NCI-H2227 (cell line): Measurements from ENCODE around the gene LTBP3.
A peak's percentile ranks its signal among the peaks of the same experiment; 100 is the strongest.

ENCODE experiments used
- DNase-seq: peaks from one replicate; lab custom pipeline; 2025; ENCODE audit not compliant: unreplicated experiment; lab: John Stamatoyannopoulos, UW

The LTBP3 gene

GRCh38 chr11:65498727-65498976 is 59.5 kb downstream of the LTBP3 start:
- DNase-seq: no peak

GRCh38 chr11:65498042-65498726 is 60.0 kb downstream of the LTBP3 start:
- peak; percentile 61 for DNase-seq

- DNase-seq: peak; percentile 99
Measured at GRCh38 chr11:65497141-65498041, 60.8 kb downstream of the LTBP3 start.

- DNase-seq: peak; percentile 29
Measured at GRCh38 chr11:65496304-65497140, 61.6 kb downstream of the LTBP3 start.

- peak; percentile 55 for DNase-seq
Measured at GRCh38 chr11:65493367-65494176, 64.6 kb downstream of the LTBP3 start.

GRCh38 chr11:65492637-65493366 is 65.4 kb downstream of the LTBP3 start:
- peak; percentile 85 for DNase-seq

- no peak for DNase-seq
Measured at GRCh38 chr11:65492387-65492636, 65.8 kb downstream of the LTBP3 start.

- DNase-seq: peak; percentile 87
Measured at GRCh38 chr11:65491614-65492386, 66.4 kb downstream of the LTBP3 start.

- no peak for DNase-seq
Measured at GRCh38 chr11:65491163-65491465, 67.0 kb downstream of the LTBP3 start.

- peak; percentile 50 for DNase-seq
Measured at GRCh38 chr11:65489706-65490320, 68.3 kb downstream of the LTBP3 start.

- DNase-seq: peak; percentile 50
Measured at GRCh38 chr11:65489035-65489705, 69.0 kb downstream of the LTBP3 start.
